ENCODE data around the gene PIK3C2G.

DNA sequence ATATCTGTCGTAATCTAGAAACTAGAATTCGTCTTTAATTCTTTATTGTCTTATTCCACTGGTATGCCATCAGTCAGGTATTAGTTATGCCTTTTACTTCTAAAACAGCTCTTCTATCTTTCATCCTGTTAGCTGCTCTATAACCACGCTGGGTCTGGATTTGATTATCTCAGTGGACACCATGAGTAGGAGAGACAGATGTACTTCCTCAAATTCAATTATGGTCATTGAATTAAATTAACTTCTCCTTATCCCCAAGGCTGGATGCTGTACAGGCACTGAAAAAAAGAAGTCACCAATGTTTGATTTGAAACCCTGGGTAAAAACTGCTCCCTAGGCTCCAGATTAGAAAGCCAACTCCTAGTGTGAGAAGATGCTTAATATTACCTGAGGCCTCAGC is 107.3 kb downstream of the PIK3C2G start:
- TF ChIP-seq, protein P1, sequence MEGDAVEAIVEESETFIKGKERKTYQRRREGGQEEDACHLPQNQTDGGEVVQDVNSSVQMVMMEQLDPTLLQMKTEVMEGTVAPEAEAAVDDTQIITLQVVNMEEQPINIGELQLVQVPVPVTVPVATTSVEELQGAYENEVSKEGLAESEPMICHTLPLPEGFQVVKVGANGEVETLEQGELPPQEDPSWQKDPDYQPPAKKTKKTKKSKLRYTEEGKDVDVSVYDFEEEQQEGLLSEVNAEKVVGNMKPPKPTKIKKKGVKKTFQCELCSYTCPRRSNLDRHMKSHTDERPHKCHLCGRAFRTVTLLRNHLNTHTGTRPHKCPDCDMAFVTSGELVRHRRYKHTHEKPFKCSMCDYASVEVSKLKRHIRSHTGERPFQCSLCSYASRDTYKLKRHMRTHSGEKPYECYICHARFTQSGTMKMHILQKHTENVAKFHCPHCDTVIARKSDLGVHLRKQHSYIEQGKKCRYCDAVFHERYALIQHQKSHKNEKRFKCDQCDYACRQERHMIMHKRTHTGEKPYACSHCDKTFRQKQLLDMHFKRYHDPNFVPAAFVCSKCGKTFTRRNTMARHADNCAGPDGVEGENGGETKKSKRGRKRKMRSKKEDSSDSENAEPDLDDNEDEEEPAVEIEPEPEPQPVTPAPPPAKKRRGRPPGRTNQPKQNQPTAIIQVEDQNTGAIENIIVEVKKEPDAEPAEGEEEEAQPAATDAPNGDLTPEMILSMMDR (IDR thresholded peaks at IDR 0.05; ENCODE audit: low read depth, low read length, missing input control) = no peak
- TF ChIP-seq JUND (IDR thresholded peaks at IDR 0.05) = no peak
- no peak for TF ChIP-seq RAD21 (IDR thresholded peaks at IDR 0.05)
- no peak for TF ChIP-seq FOXA1 (IDR thresholded peaks at IDR 0.05)
